ENCODE measurements around the gene TMEM181.

Gene TMEM181

GRCh38 chr6:158559895-158560835 is at the start of gene TMEM181:
Gene TMEM181, plus strand, starts transcription at chr6:158560091. Its CDS starts 134 bp downstream, at chr6:158560225.
- Histone ChIP-seq H3K27me3 (ENCODE audit: low read depth, low read length) (no peaks in the 10 kb centered on the region), H3K9me3 (ENCODE audit: insufficient read depth, low read length) (no peaks in the 10 kb centered on the region), H4K20me1 (ENCODE audit: insufficient read depth, low read length) (peaks cover 12% of the 10 kb centered on the region; the same call in 1 of the 2 replicates), H3K79me2 (ENCODE audit: low read length) (peaks cover 44% of the 10 kb centered on the region), H3K4me3 (ENCODE audit: low read length) (peak within 1 kb of the TSS; percentile 98), H3K4me1 (ENCODE audit: low read length) (peaks cover 12% of the 10 kb centered on the region), H3K27ac (ENCODE audit: low read length) (peak within 1 kb of the TSS; percentile 63), H3K36me3 (replicated peaks; ENCODE audit: low read depth, low read length) (no peaks in the 10 kb centered on the region), H2AFZ (ENCODE audit: low read depth, low read length) (peak within 1 kb of the TSS; percentile 88), H3K9ac (ENCODE audit: low read length) (peak within 1 kb of the TSS; percentile 93), H3K4me2 (ENCODE audit: low read length) (peak within 1 kb of the TSS; percentile 88)
- TF ChIP-seq CTCF (IDR thresholded peaks at IDR 0.05; ENCODE audit: low read depth, low read length), result no peak
- no peak for TF ChIP-seq EZH2phosphoT487 (IDR thresholded peaks at IDR 0.05; ENCODE audit: low read depth)

GRCh38 chr6:158512809-158513208 is 47.1 kb upstream of the TMEM181 start:
- no peaks in the 10 kb centered on the region for H4K20me1 ChIP-seq (ENCODE audit: insufficient read depth, low read length)
- TF ChIP-seq CTCF (IDR thresholded peaks at IDR 0.05; ENCODE audit: low read depth, low read length) (no peak), EZH2phosphoT487 (IDR thresholded peaks at IDR 0.05; ENCODE audit: low read depth) (no peak)
- H3K4me1 ChIP-seq (ENCODE audit: low read length), result peaks cover 4% of the 10 kb centered on the region
- H2AFZ ChIP-seq (ENCODE audit: low read depth, low read length), result no peak overlapping the region
- H3K9me3 ChIP-seq (ENCODE audit: insufficient read depth, low read length), result no peaks in the 10 kb centered on the region
- H3K27me3 ChIP-seq (ENCODE audit: low read depth, low read length), result no peaks in the 10 kb centered on the region
- H3K27ac ChIP-seq (ENCODE audit: low read length), result no peak overlapping the region
- no peak overlapping the region for H3K4me2 ChIP-seq (ENCODE audit: low read length)
- no peaks in the 10 kb centered on the region for H3K36me3 ChIP-seq (replicated peaks; ENCODE audit: low read depth, low read length)
- H3K9ac ChIP-seq (ENCODE audit: low read length), result no peak overlapping the region
- H3K79me2 ChIP-seq (ENCODE audit: low read length), result no peaks in the 10 kb centered on the region
- H3K4me3 ChIP-seq (ENCODE audit: low read length), result no peak overlapping the region

- Histone ChIP-seq H3K27me3 (ENCODE audit: low read depth, low read length) (no peaks in the 10 kb centered on the region), H2AFZ (ENCODE audit: low read depth, low read length) (no peak overlapping the region), H4K20me1 (ENCODE audit: insufficient read depth, low read length) (no peaks in the 10 kb centered on the region), H3K4me3 (ENCODE audit: low read length) (no peak overlapping the region), H3K4me2 (ENCODE audit: low read length) (no peak overlapping the region), H3K79me2 (ENCODE audit: low read length) (no peaks in the 10 kb centered on the region), H3K9me3 (ENCODE audit: insufficient read depth, low read length) (no peaks in the 10 kb centered on the region), H3K4me1 (ENCODE audit: low read length) (peaks cover 7% of the 10 kb centered on the region), H3K9ac (ENCODE audit: low read length) (no peak overlapping the region), H3K36me3 (replicated peaks; ENCODE audit: low read depth, low read length) (no peaks in the 10 kb centered on the region), H3K27ac (ENCODE audit: low read length) (no peak overlapping the region)
- TF ChIP-seq CTCF (IDR thresholded peaks at IDR 0.05; ENCODE audit: low read depth, low read length) (no peak), EZH2phosphoT487 (IDR thresholded peaks at IDR 0.05; ENCODE audit: low read depth) (no peak)
Observed at GRCh38 chr6:158514176-158514575, 45.7 kb upstream of the TMEM181 start.

GRCh38 chr6:158514991-158515390 is 44.9 kb upstream of the TMEM181 start:
- Histone ChIP-seq H3K27me3 (ENCODE audit: low read depth, low read length) (no peaks in the 10 kb centered on the region), H3K9me3 (ENCODE audit: insufficient read depth, low read length) (no peaks in the 10 kb centered on the region), H3K36me3 (replicated peaks; ENCODE audit: low read depth, low read length) (no peaks in the 10 kb centered on the region), H3K4me1 (ENCODE audit: low read length) (peaks cover 7% of the 10 kb centered on the region), H4K20me1 (ENCODE audit: insufficient read depth, low read length) (no peaks in the 10 kb centered on the region), H3K9ac (ENCODE audit: low read length) (no peak overlapping the region), H2AFZ (ENCODE audit: low read depth, low read length) (no peak overlapping the region), H3K4me3 (ENCODE audit: low read length) (no peak overlapping the region), H3K79me2 (ENCODE audit: low read length) (no peaks in the 10 kb centered on the region), H3K27ac (ENCODE audit: low read length) (no peak overlapping the region), H3K4me2 (ENCODE audit: low read length) (no peak overlapping the region)
- no peak for TF ChIP-seq CTCF (IDR thresholded peaks at IDR 0.05; ENCODE audit: low read depth, low read length)
- TF ChIP-seq EZH2phosphoT487 (IDR thresholded peaks at IDR 0.05; ENCODE audit: low read depth), result no peak

Measured in OCI-LY3 (cell line).